GM19351 (cell line): Measurements from ENCODE around the gene DLD.
"Not testable (repeated sequence)": the region's sequence is repeated elsewhere in the genome, so short reads cannot be mapped to it uniquely, and the experiment has no call there.

ENCODE experiments used
- ATAC-seq: cut with Tn5 transposase; IDR thresholded peaks from one replicate; pipeline ENCODE4 v1.9.1; 2021; ENCODE audit warnings: mild to moderate bottlenecking, moderate library complexity; ENCODE audit not compliant: unreplicated experiment

Gene DLD

DNA sequence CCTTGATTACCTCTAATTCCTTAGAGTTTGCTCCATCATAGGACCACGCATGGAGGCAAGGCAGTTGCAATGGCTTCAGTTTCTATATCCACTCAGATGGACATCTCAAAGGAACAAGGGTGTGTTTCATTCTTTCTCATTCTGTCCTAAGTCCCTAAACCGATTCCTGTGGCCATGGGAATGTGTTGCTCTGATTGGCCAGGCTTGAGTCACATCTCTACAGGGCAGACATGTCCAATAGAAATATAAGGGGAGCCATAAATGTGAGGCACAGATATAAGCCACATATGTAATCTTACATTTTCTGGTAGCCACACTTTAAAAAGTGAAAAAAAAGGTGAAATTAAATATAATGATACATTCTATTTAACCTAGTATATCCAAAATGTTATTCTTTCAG, 16.9 kb upstream of the DLD start:
- ATAC-seq, result no peak

DNA sequence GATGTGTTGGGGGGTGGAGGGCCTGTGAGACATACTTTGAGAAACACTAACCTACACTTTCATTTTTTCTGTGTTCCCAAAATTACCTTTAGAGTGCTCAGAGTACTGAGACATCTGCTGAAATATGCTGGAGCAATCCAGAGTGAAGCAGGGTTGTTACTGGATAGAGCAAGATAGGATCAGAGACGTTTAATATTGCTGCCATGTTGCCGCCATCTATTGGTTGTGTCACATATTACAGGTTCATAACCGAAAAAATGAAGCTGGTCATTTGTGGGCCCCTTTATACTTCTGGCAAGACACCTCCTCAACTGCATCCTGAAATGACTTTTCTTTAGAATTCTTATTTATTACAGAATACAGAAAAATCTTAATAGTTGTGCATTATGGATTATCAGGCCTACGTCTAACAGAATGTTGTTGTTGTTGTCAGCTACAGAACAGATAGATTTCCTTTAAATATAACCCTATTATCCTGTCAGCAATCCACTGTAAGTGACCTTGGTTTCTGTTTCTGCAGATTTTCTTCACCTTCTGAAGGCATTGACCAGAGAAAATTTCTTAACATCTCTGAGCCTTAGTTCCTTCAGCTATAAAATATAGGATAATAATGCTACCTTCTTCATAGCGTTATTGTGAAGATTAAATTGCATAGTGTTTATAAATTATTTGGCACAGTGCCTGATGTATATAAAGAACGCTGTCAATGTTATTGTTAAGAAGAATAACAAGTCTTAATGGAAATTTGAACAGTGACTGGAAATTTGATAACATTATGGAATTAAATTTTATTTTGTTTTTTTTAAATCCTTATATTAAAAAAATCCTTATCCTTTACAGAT, 16.2 kb upstream of the DLD start:
- peak; percentile 78 for ATAC-seq

DNA sequence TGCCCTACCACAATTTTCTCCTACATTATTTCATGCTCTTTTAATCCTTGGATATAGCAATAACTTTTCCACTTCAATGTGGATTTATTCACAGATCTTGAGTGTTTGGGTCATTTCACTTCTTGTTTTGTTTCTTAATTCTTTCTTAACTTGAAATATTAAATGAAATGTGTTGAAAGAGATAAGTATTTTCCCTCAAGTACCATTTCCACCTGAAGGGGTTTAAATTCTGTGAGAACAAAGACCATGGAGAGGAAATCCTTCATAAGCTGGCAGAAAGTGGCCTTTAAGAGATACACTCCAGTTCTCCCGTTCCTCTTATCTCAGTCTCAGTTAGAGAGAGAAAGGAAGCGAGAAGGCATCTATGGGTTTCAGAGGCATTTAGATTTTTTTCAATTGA, 14.1 kb upstream of the DLD start:
- no peak for ATAC-seq

DNA sequence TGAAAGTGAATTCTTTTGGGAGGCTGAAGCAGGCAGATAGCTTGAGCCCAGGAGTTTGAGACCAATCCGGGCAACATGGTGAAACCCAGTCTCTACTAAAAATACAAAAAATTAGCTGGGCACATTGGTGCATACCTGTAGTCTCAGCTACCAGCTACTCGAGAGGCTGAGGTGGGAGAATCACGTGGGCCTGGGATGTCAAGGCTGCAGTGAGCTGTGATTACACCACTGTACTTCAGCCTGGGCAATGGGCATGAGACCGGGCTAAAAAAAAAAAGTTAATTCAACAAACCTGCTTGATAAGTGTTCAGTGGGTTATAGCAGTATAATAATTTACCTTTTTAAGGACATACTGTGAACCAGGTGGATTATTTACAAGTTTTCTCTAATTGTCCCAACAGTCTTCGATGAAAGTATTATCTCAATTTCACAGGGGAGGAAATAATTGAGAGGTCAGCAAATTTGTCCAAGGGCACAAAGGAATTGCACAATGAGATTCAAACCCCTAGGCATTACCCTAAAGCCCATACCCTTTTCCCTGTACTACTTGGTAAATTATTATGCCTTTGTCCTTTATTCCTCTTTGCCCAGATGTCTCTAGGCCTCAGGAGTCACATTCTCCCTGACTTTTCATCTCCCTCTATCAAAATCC, 13.1 kb upstream of the DLD start:
- no peak for ATAC-seq

DNA sequence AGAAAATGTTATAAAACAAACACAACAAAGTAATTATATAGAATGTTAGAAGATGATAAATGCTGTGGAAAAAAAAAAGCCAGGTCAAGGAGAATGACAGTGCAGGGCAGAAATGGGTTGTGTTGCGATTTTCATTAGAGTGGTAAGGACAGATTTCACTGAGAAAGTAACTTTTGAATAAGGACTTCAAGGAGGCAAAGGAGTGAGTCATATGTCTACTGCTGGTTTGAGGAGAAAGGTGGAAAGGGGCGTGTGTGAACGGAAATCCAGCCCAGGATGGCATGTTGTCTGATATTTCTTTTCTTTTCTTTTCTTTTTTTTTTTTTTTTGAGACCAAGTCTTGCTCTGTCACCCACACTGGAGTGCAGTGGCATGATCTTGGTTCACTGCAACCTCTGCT, 12.3 kb upstream of the DLD start:
- ATAC-seq, result no peak

DNA sequence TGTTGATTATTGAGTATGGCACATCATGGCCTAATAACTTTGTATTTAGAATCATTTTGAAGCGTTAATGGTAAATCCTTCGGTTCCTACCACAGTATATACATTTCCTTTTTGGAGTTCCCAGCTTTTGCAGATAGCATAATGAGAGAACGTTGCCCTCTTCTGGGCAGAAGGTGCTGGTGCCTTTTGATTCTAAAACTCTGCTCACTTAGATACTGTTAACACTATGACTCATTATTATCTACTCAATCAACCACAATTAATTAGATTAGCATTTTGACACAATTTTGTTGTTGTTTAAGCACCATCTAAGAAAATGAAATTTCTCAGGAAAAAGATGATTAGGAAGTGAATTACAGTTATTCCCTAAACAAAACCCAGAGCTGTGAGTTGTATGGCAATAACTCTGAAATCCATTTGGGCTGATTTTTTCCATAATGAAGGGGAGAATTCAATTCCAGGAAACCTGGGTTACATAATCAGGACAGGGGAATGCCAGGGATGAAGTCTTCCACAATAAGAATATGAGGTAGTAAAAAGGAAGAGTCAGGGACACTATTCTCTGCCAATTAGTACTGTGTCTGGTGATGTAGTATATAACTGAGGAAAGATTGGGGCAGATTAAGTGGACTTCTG, 11.5 kb upstream of the DLD start:
- ATAC-seq, result peak; percentile 76

DNA sequence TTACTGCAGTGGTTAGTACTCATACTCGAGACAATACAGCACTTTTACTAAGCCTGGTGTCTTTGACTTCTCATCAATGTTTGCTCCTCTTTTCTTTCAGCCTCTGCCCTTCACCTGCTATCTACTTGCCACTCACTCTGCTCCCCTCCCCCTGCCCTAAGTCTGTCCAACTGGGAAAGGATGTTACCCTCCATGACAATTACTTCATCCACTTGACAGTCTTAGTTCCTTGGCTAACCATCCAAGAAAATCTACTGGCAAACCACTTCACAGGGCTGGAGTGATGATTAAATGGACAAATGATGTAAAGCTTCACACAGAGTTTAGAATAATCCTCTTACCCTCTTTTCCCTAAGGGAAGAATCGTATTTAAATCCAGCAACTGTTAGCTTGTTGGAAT, 8.2 kb upstream of the DLD start:
- ATAC-seq, result no peak

DNA sequence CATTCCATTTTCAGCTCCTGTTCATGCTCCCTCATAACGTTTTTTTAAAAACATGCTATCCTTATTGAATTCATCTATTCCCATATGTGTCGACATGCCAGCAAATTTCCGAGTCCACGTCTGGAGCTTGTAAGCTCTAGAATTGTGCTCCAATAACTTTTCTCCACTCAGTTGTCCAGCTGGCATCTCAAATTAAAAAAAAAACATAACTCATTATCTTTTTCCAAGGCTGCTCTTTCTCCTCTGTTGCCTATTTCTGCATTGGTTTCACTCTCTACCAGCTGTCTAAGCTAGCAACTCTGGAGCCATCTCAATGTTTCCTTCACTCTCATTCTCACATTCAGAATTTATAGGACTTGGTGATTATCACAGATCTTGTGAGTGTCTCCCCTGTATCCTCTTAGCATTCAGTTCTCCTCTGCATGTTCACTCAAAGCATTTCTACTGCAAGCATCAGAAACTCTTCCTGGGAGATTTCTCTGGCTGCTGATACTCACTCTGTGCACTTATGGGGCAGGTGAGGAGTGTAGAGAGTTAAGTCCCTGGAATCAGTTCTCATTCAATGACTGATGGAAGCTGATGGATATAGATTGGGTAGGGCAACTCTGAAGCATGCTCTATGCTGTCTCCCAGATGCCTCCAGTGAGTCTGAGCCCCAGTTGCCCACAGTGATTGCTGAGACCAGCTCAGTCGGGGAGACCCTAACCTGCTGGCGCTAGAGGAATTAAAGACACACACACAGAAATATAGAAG, 6.7 kb upstream of the DLD start:
- ATAC-seq, result no peak

DNA sequence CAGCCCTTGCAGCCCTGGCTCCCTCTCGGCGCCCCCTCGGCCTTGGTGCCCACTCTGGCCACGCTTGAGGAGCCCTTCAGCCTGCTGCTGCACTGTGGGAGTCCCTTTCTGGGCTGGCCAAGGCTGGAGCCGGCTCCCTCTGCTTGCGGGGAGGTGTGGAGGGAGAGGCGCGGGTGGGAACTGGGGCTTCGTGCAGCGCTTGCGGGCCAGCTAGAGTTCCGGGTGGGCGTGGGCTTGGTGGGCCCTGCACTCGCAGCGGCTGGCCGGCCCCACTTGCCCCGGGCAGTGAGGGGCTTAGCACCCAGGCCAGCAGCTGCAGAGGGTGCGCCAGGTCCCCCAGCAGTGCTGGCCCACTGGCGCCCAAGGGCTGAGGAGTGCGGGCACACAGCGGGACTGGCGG, 3.2 kb upstream of the DLD start:
- not testable (repeated sequence) for ATAC-seq

DNA sequence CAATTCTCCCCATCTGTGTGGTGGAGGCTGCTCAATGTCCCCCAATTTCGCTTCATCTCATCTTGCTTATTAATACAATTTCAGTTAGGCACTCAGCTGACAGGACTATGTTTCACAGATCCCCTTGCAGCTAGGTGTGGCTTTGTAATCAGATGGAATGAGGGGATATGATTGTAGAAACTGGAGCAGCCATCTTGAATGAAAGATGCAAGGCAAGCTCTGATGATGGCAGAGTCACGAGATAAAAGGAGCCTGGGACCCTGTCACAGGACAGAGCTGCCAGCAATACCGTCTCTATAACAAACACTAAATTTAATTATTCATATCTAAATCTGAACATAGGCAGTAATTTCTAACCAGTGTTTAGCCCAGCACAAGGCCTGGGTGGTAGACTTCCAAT, 991 bp upstream of the DLD start:
- ATAC-seq, result no peak

DNA sequence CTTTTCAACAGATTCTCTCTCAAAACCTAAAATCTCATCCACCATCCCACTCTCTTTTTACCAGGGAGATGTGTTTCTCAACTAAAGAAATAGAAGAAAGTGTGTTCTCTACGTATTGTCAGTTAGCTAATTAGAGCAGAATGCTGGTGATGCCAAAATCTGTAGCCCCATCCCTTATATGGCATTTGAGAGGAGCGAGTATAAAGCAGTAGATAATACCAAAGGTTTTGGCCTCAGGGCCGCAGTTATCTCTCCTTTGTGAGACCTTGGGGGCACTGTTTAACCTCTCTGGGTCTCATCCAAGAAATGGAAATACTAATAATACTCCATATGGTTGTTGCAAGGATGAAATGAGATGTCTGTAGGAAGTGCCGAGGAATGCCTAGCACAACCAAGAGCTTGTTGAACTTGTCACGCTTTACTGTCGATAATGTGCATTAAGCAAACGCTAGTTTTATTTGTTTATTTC, 456 bp upstream of the DLD start:
- ATAC-seq, result no peak

DNA sequence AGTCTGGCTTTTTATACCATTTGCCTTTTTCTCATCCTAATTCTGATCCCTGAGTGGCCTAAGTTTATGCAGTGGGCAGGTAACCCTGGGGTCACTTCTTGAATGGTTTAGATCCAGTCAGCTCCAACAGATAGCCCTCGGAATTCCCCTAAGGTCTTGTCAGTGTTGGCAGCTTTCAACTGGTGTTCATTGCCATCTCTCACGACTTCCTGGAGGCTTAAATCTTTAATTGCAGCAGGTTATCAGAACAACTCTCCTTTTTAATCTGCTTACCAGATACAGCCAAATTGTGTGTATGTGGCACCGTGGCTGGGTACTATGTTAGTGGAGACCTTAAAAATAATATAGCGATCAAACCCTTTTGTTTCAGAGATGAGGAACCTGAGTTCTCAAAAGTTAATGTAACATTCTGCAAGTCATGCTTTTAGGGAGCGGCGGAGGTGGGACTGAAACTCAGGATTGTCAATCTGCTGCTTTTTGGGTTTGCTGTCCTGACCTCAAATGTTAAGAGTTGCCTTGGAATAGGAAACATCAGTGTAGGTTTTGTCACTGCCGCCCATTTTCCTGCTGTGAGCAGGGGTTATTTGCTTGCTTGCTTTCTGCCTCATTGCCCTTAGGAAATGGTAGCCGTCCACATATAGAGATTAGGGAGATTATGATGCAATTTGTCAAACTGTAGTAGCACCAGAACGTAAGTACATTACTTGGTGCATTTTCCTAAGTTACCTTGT, 818 bp downstream of the DLD start:
- ATAC-seq, result peak; percentile 22

DNA sequence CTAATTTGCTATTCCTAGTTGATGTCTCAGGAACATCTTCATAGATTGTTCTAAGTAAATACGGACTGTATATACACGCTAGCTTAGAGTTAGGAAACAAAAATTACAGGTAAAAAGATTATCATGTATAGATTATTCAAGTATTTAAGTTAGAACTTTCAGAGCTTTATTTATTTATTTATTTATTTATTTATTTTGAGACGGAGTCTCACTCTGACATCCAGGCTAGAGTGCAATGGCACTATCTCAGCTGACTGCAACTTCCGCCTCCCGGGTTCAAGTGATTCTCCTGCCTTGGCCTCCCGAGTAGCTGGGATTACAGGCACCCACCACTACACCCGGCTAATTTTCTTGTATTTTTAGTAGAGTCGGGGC, 1.4 kb downstream of the DLD start:
- ATAC-seq, result not testable (repeated sequence)

DNA sequence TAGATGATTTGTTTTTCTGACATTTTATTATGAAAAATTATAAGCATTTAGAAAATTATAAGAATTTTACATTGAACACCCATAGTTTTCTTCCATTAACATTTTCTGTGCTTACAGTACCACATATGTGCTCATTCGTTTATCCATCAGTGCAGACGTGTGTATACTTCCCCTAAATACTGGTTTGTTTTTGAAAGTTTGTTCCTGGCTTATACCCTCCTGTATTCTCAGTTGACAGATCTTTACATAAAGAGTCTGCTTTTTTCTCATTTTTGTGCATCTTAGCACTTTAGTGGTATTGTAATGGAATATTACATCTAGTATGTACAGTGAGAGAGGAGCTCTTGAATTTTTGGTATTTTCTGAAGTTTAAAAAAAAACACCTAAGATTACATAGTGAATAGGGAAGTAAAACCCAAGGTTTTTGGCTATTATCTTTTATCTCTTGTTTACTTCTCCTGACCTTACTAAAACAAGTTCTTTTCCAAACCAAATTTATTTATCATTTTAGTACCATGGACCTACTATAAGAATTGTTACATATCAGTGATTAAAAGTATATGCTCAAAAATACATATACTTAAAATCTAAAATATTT, 8.1 kb downstream of the DLD start:
- ATAC-seq, result no peak

DNA sequence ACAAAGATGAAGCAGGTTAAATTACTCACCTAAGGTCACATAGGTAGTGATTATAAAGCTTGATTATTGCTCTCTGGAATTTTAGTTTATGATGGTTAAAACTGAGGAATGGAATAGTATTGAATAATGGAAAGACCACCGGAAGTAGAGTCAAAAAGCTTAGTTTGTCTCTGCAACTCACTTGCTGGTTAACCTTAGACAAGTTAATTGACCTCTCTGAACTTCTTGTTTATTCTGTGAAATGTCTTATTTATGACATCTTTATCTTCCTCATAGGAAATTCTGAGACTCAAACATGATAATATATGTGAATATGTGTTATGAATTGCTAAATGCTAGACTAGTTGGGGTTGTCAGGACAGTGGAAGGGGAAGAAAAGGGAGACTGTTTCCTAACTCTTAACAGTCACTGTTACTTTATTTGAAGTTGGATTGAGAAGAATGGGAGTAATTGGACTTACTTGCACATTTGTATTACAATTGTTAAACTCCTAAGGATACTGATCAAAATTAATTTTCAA, 9.6 kb downstream of the DLD start:
- ATAC-seq, result no peak

DNA sequence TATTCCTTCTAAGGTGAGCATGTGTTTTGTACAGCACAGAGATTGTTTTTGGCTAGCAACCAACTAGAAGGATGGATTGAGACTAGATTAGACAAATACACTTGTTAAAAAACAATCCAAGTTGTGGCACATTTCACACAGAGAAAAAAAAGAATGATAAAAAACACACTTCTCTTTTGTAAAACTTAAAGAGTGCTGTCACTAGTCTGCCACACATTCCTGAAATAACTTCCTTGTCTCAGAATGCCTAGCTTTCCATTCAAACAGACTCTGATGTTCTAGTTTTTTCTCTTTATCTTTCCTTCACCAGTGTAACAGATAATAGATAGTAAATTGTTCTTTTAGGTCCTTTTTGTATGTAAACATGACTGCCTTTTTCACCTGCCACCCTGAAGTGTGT, 11.4 kb downstream of the DLD start:
- ATAC-seq, result no peak

DNA sequence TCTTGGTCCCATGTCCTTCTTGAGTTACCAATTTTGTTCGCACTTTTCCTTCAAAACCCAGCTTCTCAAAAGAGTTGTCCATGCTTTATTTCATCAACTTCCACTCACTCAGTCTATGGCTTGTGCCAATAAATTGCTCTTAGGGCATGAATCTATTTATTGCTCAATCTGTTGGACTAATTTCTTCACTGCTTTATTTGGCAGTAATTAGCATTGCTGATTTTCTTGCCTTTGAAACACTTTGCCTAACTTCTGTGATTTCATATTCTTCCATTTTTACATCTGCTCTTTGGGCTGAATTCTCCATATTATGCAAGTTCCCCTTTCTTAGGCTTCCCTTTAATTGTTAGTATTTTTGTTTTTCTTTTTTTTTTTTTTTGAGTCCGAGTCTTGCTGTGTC, 16.8 kb downstream of the DLD start:
- no peak for ATAC-seq

DNA sequence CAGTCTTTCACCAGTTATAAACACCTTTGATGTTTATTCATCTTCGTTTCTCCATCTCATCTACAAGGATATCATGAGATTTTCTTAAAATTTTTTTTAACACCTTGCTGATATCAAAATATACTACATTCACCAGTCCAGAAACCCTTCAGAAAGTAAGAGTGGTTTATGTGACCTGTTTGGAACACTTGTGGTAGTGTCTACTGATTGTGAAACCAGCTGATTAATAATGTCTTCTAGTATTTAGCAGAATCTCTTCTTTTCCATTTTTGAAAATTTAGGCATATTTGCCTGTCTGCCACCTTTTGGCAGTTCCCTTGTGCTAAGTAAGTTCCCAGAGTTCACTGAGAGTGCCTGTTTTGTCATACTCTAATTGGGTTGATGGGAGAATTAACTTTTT, 18.5 kb downstream of the DLD start:
- no peak for ATAC-seq

DNA sequence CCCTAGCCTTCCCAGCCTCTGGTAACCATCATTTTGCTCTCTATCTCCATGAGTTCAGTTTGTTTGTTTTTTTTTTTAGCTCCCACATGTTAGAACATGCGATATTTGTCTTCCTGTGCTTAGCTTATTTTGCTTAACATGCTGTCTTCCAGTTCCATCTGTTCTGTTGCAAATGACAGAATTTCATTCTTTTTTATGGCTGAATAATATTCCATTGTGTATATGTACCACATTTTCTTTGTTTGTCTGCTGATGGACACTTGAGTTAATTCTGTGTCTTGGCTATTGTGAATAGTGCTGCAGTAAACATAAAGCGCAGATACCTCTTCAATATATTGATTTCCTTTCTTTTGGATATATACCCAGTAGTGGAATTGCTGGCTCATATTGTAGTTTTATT, 21.0 kb downstream of the DLD start:
- no peak for ATAC-seq

DNA sequence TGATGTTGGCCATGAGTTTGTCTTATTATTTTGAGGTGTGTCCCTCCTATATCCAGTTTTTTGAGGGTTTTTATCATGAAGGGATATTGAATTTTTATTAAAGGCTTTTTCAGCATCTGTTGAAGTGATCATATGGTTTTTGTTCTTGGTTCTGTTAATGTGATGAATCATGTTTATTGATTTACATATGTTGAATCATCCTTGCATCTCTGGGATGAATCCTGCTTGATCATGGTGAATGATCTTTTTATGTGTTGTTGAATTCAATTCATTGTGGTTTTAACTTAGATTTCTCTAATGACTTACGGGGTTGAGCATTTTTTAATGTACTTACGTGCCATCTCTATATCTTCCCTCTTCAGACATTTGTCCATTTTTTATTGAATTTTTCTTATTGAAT, 22.9 kb downstream of the DLD start:
- no peak for ATAC-seq
